Kidney tubule cell (primary cell): ENCODE results near the gene TNRC18.
"Not testable (repeated sequence)": the region's sequence is repeated elsewhere in the genome, so short reads cannot be mapped to it uniquely, and the experiment has no call there.

ENCODE experiments used
- DNase-seq: peaks from one replicate; pipeline ENCODE4 v3.0.0-alpha.2; 2018; ENCODE audit warnings: low spot score

TNRC18 gene, protein sequence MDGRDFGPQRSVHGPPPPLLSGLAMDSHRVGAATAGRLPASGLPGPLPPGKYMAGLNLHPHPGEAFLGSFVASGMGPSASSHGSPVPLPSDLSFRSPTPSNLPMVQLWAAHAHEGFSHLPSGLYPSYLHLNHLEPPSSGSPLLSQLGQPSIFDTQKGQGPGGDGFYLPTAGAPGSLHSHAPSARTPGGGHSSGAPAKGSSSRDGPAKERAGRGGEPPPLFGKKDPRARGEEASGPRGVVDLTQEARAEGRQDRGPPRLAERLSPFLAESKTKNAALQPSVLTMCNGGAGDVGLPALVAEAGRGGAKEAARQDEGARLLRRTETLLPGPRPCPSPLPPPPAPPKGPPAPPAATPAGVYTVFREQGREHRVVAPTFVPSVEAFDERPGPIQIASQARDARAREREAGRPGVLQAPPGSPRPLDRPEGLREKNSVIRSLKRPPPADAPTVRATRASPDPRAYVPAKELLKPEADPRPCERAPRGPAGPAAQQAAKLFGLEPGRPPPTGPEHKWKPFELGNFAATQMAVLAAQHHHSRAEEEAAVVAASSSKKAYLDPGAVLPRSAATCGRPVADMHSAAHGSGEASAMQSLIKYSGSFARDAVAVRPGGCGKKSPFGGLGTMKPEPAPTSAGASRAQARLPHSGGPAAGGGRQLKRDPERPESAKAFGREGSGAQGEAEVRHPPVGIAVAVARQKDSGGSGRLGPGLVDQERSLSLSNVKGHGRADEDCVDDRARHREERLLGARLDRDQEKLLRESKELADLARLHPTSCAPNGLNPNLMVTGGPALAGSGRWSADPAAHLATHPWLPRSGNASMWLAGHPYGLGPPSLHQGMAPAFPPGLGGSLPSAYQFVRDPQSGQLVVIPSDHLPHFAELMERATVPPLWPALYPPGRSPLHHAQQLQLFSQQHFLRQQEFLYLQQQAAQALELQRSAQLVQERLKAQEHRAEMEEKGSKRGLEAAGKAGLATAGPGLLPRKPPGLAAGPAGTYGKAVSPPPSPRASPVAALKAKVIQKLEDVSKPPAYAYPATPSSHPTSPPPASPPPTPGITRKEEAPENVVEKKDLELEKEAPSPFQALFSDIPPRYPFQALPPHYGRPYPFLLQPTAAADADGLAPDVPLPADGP (N-terminal part only)

DNA sequence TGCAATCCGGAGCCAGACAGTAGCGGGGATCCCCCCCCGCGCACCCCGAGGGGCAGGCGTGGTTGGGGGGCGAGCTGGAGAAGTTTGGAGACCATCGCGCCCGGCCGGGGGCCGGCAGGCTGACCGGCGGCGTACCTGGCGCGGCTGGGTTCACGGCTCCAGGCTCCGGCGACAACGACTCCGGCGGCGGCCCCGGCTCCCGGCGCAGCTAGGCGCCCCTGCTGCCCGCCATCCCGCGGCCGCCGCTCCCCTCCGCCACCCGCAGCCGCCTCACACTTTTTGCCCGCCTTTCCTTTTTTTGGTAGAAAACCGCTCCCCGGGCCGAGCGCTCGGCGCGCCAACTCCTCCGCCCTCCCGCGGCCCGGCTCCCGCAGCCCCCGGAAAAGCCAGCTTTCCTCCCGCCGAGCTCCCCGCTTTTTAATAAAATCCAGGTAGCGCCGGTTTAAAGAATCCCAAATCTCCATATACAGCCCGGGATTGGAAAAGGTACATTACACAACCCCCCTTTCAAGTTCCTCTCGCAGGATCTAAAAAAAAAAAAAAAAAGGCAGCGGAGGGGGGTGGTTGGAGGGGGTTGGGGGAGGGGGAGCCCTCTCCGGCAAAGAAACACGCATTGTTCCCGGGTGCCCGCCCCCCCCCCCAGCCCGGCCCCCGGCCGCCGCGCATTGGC, at the start of gene TNRC18:
TNRC18 (minus strand) TSS at position 529 of the 670 bp plus-strand sequence. CDS start 2,588 bp downstream, outside the sequence.
- DNase-seq, result no peak

DNA sequence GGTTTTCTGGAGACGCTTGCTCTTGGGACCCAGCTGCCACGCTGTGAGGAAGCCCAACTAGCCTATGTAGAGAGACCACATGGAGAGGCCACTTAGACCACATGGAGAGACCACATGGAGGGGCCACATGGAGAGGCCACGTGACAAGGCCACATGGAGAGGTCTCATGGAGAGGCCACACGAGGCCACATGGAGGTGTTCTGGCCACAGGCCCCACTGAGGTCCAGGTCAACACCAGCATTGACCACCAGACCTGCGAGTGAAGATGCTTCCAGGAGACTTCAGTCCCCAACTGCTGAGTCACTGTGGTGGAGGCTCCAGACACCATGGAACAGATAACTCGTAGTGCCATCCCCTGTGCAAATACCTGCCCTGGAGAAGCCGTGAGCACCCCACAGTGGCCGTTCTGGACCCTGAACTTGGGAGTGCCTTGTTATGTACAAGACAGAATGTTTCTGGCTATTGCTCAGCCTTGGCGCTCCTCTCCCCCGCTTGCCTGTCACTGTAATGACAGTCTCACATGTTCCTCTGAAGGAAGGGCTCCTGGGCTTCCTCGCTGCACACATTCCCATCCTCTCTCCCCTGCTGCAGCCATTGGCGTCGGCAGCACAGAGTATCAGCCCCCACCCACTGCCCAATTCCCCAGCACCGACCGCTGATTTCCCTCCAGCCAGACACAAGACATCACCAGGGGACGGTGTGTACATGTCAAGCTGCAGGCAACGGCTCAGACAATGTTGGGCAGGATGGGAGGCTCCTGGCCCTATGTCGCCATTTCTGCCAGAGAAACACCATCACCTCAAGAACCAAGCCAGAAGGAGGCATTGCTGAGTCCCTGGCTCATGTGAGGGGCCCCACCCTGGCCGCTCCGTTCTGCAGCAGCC, 49.0 kb upstream of the TNRC18 start:
- DNase-seq, result no peak

DNA sequence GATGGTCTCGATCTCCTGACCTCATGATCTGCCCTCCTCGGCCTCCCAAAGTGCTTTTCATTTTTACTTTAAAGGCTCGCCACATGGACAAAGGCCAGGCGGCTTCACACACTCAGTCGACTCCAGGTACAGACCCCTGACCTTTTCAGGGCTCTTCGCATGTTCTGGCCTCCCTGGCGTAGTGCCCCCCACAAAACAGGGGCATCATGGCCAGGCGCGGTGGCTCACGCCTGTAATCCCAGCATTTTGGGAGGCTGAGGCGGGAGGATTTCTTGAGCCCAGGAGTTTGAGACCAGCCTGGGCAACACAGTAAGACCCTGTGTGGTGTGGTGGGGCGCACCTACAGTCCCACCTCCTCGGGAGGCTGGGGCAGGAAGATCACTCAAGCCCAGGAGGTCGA, 48.0 kb upstream of the TNRC18 start:
- not testable (repeated sequence) for DNase-seq

DNA sequence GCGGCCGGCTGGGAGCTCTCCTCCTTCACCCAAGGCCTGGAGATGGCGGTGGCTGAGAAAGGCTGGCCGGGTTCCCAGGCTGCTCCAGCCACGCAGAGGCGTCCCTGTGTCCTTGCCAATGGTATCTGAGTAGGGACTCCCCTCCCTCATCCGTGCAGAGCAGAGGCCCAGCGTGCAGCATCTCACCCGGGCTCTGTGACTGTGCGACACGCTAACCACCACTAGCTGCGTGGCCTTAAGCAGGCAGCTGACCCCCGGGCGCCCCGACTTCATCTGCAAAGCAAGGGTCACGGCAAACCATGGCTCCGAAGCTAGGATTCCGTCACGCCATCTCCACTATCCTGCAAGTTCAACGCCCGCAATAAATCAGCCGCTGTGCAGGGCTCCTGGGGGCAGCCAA, 47.2 kb upstream of the TNRC18 start:
- DNase-seq, result no peak

DNA sequence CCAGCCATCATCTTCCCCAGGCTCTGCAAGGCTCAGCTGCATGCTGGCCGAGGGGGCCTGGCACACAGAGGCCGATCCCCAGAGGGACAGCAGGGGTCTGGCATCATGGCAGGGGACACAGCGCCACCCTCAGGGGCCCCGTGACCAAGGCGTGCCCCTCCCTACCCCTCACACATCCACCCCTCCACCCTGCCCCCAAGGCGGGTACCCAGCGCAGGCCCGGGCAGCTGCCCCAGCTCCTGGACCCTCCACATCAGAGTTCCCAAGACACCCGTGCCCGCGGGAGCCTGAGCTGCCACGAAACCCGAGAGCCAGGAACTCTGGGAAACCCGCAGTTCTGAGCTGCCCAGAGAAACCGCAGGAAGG, 46.5 kb upstream of the TNRC18 start:
- no peak for DNase-seq

DNA sequence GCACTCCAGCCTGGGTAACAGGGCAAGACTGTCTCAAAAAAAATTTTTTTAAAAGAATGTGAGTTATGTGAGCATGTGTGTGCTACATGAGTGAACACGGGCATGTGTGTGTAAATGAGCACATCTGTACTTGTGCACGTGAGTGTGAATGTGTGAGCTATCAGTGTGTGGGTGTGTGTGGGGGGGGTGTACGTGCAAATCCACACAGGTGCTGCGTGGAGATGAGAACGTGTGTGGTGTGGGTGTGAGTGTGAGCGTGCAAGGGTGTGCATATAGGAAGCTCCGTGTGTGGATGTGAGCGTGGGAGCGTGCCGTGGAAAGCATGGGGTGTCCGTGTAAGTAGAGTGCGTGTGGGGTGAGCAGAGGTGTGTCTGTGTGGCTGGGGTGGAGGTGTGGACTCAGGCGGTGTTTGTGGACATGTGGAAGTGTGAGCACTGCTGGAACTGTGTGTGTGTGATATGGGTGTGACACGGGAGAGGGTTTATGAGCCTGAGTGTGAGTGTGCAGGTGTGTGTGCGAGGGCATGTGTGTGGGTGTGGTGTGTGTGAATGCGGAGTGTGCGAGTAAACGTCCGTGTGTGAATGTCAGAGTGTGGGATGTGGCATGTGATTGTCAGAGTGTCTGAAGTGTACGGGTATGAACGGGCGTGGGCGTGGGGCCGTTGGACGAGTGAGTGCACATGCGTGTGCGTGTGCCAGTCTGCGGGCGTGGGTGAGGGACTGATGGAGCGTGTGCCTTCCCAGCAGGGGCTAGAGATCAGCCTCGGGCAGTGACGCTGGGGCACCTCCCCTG, 45.9 kb upstream of the TNRC18 start:
- DNase-seq, result no peak

DNA sequence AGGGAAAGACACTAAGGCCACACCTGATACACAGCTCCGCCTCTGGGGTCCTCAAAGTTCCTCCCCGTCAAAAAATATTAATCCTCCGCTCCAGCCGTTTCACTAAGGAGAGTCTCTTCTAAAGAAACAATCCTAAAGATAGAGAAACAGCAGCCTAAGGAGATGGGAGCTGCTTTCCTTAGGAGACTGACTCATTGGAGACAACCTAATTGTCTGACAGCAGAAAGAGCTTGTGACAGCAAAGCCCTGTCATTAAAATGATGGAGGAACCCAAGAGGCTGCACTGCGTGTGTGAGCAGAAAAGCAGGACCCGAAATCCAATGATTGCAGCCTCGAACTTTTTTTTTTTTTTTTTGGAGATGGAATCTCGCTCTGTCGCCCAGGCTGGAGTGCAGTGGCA, 44.0 kb upstream of the TNRC18 start:
- no peak for DNase-seq

DNA sequence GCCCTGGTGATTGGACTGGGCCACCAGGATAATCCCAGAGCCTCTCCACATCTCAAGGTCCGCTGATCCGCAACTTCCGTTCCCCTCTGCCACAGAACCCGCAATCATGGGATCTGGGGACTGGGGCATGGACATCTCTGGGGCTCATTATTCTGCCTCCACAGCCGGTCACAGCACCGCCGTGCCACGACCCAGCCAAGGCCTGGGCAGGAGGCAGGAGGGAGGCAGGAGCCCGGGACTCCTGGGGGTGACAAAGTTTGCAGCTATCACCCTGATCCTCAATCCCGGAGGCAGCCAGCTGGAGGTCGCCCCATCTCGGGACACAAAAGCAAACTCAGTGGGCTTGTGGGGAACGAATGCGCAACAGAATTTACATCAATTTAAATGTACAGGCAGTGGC, 42.9 kb upstream of the TNRC18 start:
- no peak for DNase-seq

DNA sequence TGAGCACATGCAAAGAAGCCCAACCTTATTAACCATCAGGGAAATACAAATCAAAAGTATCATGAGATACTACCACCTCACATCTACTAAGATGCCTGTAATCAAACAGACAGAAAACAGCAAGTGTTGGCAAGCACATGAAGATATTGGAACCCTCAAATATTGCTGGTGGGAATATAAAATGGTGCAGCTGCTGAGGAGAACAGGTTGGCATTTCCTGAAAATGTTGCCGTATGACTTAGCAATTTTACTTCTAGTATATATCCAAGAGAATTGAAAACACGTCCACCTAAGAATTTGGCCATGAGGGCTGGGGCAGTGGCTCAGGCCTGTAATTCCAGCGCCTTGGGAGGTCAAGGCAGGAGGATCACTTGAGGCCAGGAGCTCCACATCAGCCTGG, 39.4 kb upstream of the TNRC18 start:
- DNase-seq, result no peak

DNA sequence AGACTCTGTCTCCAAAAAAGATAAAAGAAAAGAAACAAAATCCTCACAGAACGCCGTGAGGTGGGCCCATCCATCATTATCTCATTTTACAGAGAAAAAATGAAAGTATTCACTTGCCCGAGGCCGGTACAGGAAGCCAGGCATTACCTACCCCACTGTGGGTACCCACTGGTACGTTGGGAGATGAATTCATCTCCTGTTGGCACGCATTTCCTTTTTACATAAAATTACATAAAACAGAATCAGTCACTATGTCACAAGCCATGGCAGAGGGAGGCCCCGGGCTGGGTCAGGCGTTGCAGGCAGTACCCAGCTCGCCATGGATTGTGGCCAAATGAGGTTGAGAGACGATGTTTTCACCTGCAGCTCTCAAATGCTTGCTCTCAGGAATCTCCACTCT, 38.6 kb upstream of the TNRC18 start:
- DNase-seq, result no peak

DNA sequence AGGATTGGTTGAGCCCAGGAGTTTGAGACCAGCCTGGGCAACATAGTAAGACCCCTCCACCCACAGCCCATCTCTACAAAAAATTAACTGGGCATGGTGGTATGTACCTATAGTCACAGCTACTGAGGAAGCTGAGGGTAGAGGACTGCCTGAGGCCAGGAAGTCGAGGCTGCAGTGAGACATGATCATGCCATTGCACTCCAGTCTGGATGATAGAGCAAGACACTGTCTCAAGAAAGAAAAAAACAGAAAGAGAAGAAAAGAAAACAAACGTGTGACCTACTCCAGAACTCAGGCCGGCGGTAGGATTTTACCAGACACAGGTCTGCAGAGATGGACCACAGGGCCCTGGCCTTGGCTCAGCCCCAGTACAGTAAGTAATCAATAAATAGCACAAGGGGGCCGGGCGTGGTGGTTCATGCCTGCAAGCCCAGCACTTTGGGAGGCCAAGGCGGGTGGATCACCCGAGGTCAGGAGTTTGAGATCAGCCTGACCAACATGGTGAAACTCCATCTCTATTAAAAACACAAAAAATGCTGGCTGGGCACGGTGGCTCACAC, 35.4 kb upstream of the TNRC18 start:
- no peak for DNase-seq

DNA sequence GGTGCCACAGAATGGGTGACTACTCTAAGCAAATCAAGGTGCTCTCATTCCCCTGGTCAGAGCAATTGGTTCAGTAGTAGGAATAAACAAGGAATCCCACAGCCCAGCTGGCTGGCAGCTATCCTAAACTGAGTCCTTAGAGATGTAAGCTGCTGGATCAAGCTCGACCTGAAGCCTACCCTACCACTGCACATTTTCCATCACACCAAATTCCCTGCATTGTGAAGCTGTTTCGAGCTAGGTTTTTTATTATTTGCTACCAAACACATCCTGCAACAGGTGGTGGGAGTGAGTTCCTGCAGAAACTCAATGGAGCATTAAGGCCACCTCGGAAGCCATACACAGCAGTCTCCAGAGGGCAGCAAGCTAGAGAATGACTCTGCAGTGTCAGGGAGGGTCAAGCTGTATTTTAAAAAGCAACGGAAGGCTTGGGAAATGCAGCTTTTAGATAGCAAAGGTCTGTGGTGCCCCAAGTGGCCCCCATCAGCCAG, 33.7 kb upstream of the TNRC18 start:
- DNase-seq, result no peak

DNA sequence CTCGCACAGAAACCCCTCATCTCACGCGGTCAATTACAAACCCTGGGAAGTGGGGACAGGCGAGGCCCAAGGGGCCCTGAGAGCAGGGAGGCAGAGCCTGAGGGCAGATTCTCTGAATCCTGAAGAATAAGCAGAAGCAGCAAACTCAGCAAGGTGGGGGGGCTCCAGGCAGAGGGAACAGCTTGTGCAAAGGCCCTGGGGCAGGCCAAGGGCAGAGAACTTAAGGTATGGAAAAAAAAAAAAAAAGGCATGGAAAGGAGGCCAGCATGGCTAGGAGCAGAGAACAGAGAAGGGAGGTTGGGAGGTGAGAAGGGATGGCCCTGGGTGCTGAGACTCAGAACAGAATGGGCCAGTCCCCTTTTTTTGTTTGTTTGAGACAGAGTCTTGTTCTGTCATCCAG, 32.8 kb upstream of the TNRC18 start:
- DNase-seq, result no peak

DNA sequence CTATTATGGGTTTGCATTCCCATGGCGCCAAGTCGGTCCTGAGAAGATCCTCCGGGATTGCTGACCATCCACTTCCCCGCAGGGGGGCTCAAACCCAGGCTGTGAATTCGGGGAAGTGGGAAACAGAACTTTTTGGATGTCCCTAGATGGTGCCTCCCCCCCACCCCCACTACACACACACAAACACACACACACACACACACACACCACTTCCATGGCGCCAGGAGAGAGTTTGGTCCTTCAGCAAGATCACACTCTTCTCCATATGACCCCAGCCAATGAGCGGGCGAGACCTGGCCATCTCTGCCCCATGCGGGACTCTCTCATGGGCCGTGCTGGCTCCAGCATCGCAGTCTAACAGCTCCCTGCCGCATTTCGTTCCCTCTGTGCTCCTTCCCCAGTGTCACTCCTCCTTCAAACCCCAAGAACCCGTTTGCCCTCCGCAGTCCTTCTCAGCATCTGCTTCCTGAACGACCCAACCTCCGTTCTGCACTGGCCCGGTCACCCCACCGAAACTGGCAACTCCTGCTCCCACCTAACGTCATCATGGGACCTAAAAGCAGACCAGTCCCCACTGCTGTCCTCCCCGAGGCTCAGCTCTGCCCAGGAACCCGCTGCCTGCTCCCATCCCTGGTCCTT, 32.1 kb upstream of the TNRC18 start:
- DNase-seq, result no peak

DNA sequence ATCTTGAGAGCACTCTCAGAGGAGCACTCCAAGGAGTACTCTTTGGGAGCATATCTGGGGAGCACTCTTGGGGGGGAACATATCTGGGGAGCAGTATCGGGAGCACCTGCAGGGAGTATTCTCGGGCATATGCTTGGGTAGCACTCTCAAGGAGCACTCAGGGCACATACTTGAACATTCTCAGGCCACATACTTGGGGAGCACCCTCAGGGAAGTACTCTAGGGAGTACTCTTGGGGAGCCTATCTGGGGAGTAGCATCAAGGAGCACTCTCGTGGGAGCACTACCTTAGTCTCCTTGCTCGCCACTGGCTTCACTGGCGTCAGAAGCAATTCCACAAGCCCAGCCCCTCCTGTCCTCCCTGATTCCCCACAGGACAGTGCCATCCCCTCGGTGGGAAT, 31.5 kb upstream of the TNRC18 start:
- no peak for DNase-seq

DNA sequence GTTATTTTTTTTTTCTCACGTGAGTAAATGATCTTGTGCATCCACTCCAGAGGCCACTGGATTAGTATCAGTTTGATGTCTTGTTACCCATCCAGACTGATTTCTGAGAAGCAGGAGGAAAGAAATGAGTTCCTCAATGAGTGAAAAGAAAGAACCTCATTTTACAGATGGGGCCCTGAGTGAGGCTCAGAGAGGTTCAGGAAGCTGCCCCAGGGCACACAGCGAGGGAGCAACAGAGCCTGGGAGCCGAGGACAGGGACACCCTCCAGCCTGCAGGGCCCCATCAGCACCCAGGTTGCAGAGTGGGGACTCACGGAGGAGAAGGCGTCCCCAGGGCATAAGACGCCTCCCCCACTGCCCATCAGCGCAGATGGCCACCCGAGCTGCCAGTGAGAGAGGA, 30.9 kb upstream of the TNRC18 start:
- no peak for DNase-seq

DNA sequence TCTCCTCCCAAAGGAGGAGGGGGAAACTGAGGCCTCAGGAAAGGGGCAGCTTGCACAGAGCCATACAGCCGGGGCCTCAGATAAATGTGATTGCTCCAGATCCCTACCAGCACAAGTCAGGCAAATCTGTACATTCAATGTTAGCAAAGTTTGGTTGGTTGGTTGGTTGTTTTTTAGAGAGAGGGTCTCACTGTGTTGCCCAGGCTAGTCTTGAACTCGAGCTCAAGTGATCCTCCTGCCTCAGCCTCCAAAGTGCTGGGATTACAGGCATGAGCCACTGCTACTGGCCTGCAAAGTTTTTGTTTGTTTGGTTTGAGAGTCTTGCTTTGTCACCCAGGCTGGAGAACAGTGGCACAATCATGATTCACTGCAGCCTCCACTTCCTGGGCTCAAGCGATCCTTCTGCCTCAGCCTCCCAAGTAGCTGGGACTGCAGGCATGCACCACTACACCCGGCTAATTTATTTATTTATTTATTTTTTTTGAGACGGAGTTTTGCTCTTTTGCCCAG, 30.0 kb upstream of the TNRC18 start:
- no peak for DNase-seq

DNA sequence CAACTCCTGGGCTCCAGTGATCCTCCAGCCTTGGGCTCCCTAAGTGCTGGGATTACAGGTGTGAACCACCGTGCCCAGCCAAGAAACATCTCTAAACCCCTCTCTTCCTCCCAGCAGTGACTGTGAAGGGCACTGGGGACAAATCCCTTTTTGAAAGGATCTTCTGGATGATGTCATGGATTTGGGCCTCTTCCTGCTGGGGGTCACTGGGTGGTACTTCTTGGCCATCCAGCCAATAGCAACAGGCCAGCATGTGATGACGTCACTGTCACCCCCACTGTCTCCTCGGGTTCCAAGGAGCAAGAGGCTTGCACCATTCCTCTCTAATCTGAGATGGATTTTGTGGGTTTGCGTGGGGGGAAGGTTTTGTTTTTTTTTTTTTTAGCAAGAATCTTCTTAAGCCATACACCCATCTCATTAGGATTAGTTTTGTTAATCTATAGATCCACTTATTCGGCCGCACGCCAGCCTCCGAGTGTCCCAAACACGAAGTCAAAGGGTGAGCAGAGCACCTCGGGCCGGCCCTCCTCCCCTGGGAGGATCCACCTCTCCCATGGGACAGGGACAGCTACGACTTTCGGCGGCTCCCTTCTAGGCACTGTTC, 29.4 kb upstream of the TNRC18 start:
- DNase-seq, result peak; percentile 11

DNA sequence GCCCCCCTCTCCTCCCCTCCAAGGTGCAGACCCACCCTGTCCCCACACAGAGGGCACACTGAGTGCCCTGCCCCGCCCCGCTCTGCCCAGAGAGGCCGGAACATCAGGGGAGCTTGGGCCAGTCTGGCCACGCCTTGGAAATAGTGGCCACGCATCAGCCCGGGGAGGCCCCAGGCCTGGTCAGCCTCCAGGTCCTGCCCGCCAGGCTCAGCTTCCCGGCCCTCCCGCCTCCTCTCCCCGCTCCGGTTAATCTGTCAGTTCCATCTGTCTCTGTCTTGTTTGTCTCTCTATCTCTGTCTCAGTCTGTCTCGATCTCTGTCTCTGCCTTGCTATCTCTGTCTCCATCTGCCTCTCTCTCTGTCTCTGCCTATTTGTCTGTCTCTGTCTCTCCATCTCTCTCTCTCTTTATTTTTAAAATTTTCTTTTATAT, 28.9 kb upstream of the TNRC18 start:
- DNase-seq, result no peak
